GM11168 (cell line): ENCODE data around the gene UNC13B.
"Not testable (repeated sequence)": the region's sequence is repeated elsewhere in the genome, so short reads cannot be mapped to it uniquely, and the experiment has no call there.

Source experiments
- in situ Hi-C: fragments of 300-500 bp; cut with MboI; formaldehyde crosslinking; loops from one replicate; pipeline ENCODE4 v1.12.0; 2022; ENCODE audit warnings: low sequenced_read_pairs; ENCODE audit not compliant: unreplicated experiment

The UNC13B gene

DNA sequence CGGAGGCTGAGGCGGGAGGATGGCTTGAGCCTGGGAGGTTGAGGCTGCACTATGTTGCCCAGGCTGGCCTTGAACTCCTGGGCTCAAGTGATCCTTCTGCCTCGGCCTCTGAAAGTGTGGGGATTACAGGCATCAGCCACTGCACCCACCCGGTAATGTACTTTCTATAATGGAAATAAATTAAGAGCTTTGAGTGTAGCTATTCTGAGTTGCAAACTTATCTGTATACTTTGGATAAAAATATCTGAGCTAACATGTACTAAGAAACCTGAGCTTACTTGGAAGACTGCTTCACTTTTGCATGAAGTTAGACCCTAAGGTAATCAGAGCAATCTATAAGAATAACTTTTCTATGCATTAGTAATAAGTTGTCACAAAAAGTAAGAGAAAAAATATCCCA lies 50.0 kb downstream of the UNC13B start:
- in situ Hi-C loops = no loop called here

DNA sequence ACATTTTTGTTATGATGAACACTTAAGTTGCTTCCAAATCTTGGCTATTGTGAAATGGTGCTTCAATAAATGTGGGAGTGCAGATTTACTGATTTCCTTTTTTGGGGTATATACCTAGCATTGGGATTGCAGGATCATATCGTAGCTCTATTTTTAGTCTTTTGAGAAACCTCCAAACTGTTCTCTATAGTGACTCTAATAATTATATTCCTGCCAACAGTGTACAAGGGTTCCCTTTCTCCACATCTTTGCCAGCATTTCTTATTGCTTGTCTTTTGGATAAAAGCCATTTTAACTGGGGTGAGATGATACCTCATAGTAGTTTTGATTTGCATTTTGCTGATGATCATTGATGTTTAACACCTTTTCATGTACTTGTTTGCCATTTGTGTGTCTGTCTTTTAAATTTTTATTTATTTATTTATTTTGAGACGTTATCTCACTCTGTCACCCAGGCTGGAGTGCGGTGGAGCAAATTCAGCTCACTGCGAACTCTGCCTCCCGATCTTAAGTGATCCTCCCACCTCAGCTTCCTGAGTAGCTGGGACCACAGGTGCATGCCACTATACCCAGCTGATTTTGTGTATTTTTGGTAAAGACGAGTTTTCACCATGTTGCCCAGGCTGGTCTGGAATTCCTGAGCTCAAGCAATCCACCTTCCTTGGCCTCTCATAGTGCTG lies 59.0 kb downstream of the UNC13B start:
- in situ Hi-C loops = no loop called here

DNA sequence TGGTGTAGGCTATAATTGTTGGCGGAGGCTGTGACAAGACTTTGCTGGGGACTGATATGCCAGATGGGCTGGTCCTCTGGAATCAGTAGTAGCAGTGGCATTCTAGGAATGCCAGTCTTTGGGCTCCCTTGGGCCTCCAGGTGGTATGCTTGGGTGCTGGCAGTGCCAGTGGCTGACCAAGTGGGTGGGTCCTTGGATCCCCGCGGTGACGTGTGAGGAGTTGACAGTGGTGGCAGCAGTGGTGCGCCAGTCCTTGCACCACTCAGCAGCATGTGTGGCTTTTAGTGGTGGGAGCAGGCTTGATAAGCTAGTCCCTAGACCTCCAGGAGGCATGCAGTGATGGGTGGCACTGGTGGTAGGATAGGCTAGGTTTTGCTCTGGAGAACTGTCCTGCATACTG lies 63.9 kb downstream of the UNC13B start:
- in situ Hi-C loops = no loop called here

DNA sequence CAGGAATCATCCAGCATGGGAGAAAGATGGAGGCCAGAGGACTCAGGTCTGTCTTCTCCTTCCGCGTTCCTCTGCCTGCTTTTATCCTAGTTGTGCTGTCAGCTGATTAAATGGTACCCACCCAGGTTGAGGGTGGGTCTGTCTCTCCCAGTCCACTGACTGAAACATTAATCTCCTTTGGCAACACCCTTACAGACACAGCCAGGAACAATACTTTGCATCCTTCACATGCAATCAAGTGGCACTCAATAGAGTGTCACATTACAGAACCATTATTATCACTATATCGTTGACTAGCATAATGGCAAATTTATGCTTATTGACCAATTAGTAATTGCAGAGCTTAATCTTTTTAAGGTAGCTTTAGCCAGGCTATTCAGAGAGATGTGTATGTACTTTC lies 64.8 kb downstream of the UNC13B start:
- in situ Hi-C loops = no loop called here

DNA sequence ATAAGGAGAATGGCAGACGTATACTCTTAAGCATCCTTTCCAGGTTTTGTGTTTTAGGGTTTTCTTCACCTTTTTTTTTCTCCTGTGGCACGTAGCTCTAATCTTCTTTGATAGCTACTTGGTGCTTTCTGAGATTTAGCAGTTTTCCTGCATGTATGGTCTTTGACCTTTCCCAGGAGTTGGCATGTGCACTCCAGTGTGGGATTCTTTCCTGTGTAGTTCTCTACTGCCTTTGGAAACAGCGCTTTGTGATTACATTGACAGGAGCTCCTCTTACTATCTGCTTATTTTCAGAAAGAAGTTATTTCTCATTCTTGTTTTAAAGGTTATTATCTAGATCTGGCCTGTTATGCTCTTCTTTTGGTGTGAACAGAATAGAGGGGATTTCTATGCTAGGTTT lies 65.5 kb downstream of the UNC13B start:
- in situ Hi-C loops = no loop called here

DNA sequence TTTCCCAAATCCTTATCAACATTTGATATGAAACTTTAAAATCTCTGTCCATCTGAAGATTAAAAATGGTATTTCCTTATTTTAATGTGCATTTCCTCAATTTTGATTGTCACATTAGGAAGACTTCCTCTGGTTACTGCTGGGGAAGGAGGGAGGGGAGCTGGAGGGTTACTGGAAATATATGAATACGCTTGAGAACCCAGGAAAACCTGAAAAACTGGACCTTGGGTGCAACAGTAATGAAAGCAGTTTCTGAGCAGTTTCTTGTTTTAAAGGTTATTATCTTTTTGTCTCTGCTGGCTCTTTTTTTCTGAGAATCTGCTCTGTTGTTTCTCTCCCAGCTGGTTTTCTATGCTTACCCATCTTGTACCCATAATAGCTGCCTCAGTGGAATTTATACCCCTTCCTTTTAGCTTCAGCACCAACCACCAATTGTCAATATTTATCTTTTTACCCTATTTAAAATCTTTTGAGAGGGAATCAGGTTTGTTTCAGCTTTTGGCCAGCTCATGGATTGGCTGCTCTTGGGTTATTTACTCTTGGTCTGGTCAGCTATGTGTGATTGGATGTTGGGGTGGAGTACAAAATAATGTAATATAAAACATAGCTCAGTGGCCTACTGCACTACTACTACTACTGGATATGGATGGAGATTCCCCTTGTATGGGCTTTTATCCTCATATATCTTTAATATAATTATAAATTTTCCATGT lies 67.4 kb downstream of the UNC13B start:
- in situ Hi-C loops = no loop called here

DNA sequence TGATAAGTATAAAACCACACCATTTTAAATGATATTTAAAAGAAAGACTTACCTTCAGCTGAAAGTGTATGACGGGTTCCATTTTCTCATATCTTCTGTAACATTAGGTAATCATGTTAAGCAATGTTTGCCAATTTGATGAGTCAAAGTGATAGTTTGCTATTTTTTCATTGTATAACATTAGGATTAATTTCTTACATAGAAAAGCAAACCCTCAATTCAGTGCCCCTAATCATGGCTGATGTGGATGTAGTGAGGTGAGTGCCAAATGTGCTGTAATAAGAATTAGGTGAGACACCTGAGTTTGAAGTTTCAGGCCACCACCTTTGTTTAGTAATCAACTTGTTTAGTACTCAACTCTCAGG lies 68.0 kb downstream of the UNC13B start:
- in situ Hi-C loops = no loop called here

DNA sequence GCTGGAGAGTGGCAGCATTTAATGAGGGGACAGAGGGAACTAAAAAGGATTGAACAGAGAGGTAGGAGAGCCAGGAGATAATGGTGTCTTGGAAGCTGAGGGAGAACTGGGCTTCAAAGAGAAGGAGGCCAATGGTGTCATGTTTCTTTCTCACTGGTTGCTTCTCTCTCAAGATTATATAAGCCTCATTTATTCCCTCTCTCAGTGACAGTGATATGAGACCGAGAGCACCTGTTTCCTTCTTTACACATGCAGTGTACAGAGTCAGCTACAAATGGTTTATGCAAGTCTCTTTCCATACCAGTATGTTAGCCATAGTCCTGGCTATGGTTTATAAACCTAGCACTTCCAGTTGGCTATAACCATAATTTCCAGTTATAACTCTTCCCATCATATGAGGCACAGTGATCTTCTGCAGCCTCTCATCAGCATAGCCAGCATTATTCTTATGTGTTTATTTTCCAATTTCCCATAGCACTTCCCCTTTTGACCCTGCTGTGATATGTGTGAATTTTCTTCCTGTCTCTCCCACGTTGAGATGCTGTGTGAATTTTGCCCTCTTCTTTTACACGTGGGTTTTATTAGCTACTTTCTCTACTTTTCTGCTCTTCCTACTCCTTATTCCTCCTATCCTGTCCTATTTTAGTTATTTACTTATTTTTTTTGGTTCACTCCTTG lies 71.2 kb downstream of the UNC13B start:
- in situ Hi-C loops = no loop called here

DNA sequence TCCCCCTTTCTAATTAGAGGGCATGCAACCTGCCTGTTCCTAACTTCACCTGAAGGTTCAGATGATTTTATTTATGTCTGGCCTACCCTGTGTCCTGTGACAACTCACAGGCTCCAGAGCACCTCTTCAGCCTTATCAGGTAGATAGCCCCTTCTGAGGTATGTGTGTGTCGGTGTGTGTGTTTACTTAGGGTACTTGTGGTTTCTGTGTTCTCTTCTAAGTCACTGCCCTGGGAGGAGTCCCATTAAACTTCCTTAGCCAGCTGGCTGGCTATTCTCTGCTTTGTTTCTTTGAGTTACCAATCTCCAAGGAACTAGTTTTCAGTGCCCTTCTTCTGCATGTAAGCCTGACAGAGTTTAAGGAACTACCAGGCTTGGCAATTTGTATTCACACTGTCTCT lies 74.9 kb downstream of the UNC13B start:
- in situ Hi-C loops = no loop called here

DNA sequence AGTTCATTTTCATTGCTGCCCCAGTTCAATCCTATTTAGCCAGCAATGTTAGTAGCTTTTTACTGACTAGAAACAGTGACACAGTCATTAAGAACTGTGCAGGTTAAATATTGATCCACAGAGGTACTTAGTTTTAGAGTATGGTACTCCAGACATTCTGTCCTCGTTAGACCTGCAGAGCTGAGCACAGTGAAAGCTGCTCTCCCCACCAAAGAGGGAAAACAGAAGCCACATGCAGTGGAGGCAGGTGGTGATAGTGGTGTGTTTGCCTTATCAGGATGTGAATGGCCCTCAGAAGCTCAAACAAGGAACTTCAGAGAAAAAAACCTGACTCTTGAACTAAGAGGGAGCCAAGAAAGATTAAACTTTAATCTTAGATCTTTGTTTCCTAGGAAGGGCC lies 75.5 kb downstream of the UNC13B start:
- in situ Hi-C loops = no loop called here

DNA sequence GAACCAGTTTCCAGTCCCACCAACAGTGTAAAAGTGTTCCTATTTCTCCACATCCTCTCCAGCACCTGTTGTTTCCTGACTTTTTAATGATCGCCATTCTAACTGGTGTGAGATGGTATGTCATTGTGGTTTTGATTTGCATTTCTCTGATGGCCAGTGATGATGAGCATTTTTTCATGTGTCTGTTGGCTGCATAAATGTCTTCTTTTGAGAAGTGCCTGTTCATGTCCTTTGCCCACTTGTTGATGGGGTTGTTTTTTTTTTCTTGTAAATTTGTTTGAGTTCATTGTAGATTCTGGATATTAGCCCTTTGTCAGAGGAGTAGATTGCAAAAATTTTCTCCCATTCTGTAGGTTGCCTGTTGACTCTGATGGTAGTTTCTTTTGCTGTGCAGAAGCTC lies 84.1 kb downstream of the UNC13B start:
- in situ Hi-C loops = not testable (repeated sequence)

DNA sequence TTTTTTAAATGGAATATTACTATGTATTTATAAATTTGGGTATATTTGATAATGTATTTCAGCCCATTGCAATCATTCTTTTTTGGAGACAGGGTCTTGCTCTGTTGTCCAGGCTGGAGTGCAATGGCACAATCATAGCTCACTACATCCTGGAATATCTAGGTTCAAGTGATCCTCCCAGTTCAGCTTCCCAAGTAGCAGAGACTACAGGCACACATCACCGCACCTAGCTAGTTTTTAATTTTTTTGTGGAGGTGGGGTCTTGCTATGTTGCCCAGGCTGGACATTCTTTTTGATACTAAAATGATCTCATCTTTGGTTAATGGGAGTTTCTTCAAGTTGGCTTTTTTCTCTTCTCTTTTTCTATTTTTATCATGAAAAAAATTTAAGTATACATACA lies 91.3 kb downstream of the UNC13B start:
- in situ Hi-C loops = no loop called here

DNA sequence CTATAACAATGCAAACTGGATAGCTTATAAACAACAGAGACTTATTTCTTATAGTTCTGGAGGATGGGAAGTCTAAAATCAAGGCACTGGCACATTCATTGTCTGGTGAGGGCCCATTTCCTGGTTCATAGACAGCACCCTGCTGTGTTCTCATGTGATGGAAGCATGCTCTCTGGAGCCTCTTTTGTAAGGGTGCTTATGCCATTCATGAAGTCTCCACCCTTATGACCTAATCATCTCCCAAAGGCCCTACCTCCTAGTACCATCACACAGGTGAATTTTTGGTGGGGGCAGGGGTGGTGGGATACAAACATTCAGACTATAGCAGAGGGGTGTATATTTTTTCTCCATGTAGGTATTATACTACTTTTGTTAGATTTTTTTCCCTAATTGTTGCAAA lies 92.4 kb downstream of the UNC13B start:
- in situ Hi-C loops = no loop called here

DNA sequence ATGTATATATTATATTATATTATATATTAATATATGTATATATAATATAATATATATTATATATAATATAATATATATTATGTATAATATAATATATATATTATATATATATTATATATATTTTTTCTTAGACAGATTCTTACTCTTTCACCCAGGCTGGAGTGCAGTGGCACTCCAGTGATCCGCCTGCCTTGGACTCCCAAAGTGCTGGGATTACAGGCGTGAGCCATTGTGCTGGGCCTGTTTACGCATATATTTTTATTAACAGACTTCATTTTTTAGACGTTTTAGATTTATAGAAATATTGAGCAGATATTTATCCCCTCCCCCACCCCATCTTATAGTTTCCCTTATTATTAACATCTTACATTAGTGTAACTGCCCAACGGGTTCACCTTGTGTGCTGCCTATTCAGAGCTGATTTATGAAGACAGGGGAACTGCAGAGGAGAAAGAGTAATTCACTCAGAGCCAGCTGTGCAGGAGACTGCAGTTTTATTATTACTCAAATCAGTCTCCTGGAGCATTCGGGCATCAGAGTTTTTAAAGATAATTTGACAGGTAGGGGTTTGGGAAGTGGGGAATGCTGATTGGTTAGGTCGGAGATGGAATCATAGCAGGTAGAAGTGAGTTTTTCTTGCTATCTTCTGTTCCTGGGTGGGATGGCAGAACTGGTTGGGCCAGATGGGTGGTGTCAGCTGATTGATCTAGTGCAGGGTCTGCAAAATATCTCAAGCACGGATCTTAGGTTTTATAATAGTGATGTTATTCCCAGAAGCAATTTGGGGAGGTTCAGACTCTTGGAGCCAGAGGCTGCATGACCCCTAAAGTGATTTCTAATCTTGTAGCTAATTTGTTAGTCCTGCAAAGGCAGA lies 93.4 kb downstream of the UNC13B start:
- in situ Hi-C loops = no loop called here

DNA sequence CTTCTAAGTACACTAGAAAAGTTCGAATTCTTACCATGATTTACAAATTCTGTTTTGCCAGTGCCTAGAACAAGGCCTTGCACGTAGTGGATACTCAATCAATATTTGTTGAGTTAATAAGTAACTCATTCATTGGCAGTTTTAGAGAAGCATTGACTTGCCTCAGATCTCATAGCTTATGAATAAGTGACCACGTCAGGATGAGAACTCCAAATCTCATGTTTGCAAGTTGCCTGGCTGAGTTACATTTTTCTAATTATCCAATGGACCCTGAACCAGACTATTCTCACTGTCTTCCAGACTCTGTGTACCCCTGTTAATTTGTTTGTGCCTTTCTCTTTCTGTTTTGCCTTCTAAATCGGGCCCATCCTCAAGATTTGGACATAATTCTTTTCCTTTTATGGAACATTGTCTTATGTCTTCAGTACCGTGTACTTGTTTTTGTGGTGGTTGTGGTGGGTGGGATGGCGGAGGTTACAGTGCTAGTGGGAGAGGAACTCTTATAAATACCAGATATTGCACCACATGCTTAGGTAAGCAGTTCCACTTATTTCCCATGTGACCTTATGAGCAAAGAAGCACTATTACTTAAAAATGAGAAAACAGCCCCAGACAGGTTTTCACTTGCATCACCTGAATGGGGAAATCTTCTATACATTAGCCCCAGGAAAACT lies 96.3 kb downstream of the UNC13B start:
- in situ Hi-C loops = no loop called here

DNA sequence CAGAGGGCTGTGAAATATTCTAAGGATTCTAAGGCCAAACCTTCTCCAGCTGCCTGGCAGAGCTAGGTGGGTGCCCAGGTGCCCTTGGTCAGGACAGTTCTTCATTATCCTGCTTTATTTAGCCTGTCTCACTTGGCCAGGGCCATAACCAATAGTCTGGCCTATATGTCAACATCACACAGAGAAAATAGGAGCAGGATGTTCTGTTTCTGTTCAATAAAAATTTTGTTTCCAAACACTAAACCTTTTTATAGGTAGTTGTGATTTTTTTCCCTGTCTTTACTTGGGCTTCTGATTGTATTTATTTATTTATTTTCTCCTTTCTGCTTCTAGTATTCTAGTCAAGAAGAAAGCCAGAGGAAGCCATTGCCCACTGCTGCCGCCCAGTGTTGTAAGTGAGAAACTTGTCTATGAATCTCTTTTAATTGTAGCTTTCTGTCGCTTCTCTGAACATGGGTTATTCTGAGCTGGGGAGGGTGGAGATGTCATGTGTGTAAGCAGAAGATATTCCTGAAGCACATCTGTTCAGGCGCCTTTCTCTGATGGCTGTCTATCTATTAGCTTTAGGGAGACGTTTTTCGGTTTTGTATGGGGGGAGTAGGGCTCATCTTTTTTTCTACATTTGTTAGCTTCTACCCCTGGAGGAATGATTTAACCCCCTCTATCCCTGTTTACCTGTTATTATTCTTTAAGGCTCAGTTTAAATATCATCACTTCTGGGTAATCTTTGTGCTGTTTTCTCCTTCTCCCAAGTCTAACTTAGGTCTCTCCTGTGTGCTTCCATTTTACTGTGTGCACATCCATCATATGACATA lies 97.1 kb downstream of the UNC13B start:
- in situ Hi-C loops = no loop called here

DNA sequence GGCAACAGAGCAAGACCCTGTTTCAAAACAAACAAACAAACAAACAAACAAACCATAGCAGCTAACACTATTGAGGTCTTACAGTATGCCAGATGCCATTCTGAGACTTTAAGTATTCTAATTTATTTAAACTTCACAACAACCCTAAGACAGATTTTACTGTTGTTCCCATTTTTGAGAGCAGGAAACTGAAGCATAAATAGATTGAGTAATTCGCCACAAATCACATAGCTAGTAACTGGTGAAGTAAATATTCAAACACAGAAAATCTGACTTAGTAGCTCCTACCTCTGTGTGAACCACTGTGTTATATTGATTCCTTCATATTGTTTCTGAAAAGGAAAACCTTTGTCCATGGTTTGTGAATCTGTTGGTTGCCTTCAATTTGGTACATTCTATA lies 98.4 kb downstream of the UNC13B start:
- in situ Hi-C loops = loop anchor here (10.0 kb wide), 1 partner anchor 145 kb away; the partner anchor contains the start of gene ATOSB

DNA sequence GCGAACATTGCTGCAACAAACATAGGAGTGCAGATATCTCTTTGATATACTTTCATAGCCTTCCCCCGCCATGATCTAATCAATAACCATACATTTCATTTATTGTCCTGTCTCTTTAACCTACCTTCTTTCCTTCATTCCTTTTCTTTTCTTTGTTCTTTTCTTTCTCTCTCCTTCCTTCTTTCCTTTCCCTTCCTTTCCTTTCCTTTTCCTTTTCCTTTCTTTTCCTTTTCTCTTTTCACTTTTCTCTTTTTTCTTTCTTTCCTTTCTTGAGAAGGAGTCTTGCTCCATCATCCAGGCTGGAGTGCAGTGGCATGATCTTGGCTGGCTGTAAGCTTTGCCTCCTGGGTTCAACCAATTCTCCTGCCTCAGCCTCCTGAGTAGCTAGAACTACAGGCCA lies 100.3 kb downstream of the UNC13B start:
- in situ Hi-C loops = loop anchor here (10.0 kb wide), 1 partner anchor 147 kb away; the partner anchor contains the start of gene ATOSB

DNA sequence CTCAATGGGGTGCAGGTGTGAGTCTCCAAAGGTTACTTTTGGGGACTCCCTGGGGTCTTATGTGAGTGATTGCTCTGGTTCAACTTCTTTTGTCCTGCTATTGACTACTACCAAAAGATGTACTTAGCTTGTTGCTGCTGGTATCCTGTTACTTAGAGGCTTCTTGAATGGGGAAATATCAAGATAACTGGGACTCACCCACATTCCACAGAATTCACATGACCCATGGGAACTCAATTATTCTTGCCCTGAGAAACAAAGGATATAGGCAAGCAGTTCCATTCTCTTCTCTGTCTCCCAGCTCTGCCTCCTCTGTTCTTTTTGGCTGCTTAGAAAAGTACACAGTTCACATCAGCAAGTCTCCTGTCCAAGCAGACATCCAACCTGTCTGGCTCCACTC lies 105.9 kb downstream of the UNC13B start:
- in situ Hi-C loops = loop anchor here (10.0 kb wide), 1 partner anchor 153 kb away; the partner anchor contains the start of gene ATOSB
